Prostate gland (tissue), 2 donors: Measurements from ENCODE around the gene RPS25.

Experiments
- POLR2AphosphoS5 ChIP-seq: sonication (generic); formaldehyde crosslinking; IDR thresholded peaks from one replicate; pipeline ENCODE4 v1.6.1; 2017; ENCODE audit warnings: antibody characterized with exemption
- TF ChIP-seq, protein P1 (sequence below), 4 experiments: fragments of 200-600 bp in 2 of 4; fragments of 450-650 bp in 2 of 4; sonication (generic) in 2 of 4; IDR thresholded peaks; 1 replicate in 3 of 4; 2 replicates in 1 of 4; pipeline ENCODE4 v1.5.1; 2016 to 2019; ENCODE audit warnings: antibody characterized with exemption in 4 of 4, mild to moderate bottlenecking in 2 of 4, moderate library complexity in 2 of 4

DNA sequence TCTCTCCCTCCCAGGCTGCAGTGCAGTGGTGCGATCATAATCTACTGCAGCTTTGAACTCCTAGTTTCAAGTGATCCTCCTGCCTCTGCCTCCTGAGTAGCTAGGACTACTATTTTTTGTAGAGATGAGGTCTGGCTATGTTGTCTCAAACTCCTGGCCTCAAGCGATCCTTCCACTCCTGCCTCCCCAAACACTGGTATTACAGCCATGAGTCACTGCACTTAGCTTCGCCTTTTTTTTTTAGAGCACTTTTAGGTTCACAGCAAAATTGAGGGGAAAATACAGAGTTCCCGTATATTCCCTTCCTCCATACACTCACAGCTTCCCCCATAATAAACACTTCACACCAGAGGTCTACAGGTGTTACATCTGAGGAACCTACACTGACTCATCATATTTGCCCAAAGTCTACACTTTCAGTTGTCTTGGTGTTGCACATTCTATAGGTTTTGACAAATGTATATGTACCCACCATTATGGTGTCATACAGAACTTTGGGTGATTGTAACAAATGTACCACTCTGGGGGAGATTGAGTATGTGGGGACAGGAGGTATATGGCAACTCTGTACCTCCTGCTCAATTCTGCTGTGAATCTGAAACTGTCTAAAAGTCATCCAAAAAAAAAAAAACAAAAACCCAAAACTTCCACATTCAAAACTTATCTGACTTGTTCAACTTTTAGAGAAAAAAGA, 23.8 kb upstream of the RPS25 start:
- TF ChIP-seq, protein P1, sequence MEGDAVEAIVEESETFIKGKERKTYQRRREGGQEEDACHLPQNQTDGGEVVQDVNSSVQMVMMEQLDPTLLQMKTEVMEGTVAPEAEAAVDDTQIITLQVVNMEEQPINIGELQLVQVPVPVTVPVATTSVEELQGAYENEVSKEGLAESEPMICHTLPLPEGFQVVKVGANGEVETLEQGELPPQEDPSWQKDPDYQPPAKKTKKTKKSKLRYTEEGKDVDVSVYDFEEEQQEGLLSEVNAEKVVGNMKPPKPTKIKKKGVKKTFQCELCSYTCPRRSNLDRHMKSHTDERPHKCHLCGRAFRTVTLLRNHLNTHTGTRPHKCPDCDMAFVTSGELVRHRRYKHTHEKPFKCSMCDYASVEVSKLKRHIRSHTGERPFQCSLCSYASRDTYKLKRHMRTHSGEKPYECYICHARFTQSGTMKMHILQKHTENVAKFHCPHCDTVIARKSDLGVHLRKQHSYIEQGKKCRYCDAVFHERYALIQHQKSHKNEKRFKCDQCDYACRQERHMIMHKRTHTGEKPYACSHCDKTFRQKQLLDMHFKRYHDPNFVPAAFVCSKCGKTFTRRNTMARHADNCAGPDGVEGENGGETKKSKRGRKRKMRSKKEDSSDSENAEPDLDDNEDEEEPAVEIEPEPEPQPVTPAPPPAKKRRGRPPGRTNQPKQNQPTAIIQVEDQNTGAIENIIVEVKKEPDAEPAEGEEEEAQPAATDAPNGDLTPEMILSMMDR (IDR thresholded peaks at IDR 0.05) = no peak
- no peak for TF ChIP-seq POLR2AphosphoS5
